Progenitor cell of endocrine pancreas (in vitro differentiated cells): Measurements from ENCODE around the gene DENND11. TPM values are rescaled to one million over a fixed set of nuclear protein-coding genes. Genes with fewer than 3 reads are reported as not detected.

Experiments used
- DNase-seq: peaks from one replicate; pipeline ENCODE4 v3.0.0; 2021; ENCODE audit warnings: low spot score; ENCODE audit not compliant: unreplicated experiment
- H3K27ac Mint-ChIP-seq: 2 replicates; pipeline ENCODE4 v1.8.0; 2021; ENCODE audit warnings: mild to moderate bottlenecking, moderate library complexity, mixed read lengths
- H3K27me3 Mint-ChIP-seq: 2 replicates; pipeline ENCODE4 v1.8.0; 2021; ENCODE audit warnings: mixed read lengths
- H3K36me3 Mint-ChIP-seq: 2 replicates; pipeline ENCODE4 v1.8.0; 2022; ENCODE audit warnings: mixed read lengths; ENCODE audit not compliant: insufficient read depth
- H3K4me1 Mint-ChIP-seq: 2 replicates; pipeline ENCODE4 v1.8.0; 2021; ENCODE audit warnings: low read depth, mixed read lengths
- H3K4me3 Mint-ChIP-seq: 2 replicates; pipeline ENCODE4 v1.8.0; 2021; ENCODE audit warnings: low read depth, mild to moderate bottlenecking, moderate library complexity, mixed read lengths
- H3K9me3 Mint-ChIP-seq: 2 replicates; pipeline ENCODE4 v1.8.0; 2021; ENCODE audit warnings: low read depth, mixed read lengths
- CTCF ChIP-seq: fragments of 200-600 bp; sonication (generic); IDR thresholded peaks from one replicate; pipeline ENCODE4 v1.5.0; 2021; ENCODE audit warnings: antibody characterized with exemption, mild to moderate bottlenecking; ENCODE audit not compliant: unreplicated experiment
- total RNA-seq: library from RNA; stranded (reverse); gene quantifications from 2 replicates; pipeline ENCODE4 v1.2.1, GENCODE V29; 2021

DENND11 gene
- total RNA-seq, 1 donor from 2014 or later, result 52.3 TPM

- no peak overlapping the region for H3K4me3 Mint-ChIP-seq
Measured at GRCh38 chr7:141685285-141686023, 16.5 kb downstream of the DENND11 start.

GRCh38 chr7:141679014-141679413 lies 23.0 kb downstream of the DENND11 start:
- Mint-ChIP-seq H3K4me3 (no peak overlapping the region), H3K4me1 (peaks cover 7% of the 10 kb centered on the region), H3K27me3 (no peaks in the 10 kb centered on the region), H3K9me3 (no peaks in the 10 kb centered on the region), H3K36me3 (peaks cover 12% of the 10 kb centered on the region), H3K27ac (no peak overlapping the region)
- no peak for TF ChIP-seq CTCF
- no peak for DNase-seq

More at GRCh38 chr7:141685285-141686023, 16.5 kb downstream of the DENND11 start:
- H3K27ac Mint-ChIP-seq, result peak overlapping the region; percentile 30
- H3K27me3 Mint-ChIP-seq, result no peaks in the 10 kb centered on the region
- peaks cover 19% of the 10 kb centered on the region for H3K36me3 Mint-ChIP-seq
- no peak for TF ChIP-seq CTCF
- no peaks in the 10 kb centered on the region for H3K9me3 Mint-ChIP-seq
- peaks cover 5% of the 10 kb centered on the region for H3K4me1 Mint-ChIP-seq
- DNase-seq, result no peak

- Mint-ChIP-seq H3K27ac (peak overlapping the region; percentile 42), H3K36me3 (peaks cover 14% of the 10 kb centered on the region), H3K4me3 (no peak overlapping the region), H3K4me1 (peaks cover 7% of the 10 kb centered on the region), H3K27me3 (no peaks in the 10 kb centered on the region), H3K9me3 (no peaks in the 10 kb centered on the region)
- no peak for DNase-seq
- no peak for TF ChIP-seq CTCF
Measured at GRCh38 chr7:141676618-141677017, 25.3 kb downstream of the DENND11 start.

GRCh38 chr7:141675436-141676215 lies 26.3 kb downstream of the DENND11 start:
- peaks cover 20% of the 10 kb centered on the region for H3K36me3 Mint-ChIP-seq
- no peak for DNase-seq
- TF ChIP-seq CTCF, result no peak
- H3K27me3 Mint-ChIP-seq, result no peaks in the 10 kb centered on the region
- no peak overlapping the region for H3K4me3 Mint-ChIP-seq
- H3K9me3 Mint-ChIP-seq, result no peaks in the 10 kb centered on the region
- no peak overlapping the region for H3K27ac Mint-ChIP-seq
- peaks cover 7% of the 10 kb centered on the region for H3K4me1 Mint-ChIP-seq

GRCh38 chr7:141674702-141675101 lies 27.3 kb downstream of the DENND11 start:
- H3K4me3 Mint-ChIP-seq, result no peak overlapping the region
- peak overlapping the region; percentile 93 for H3K27ac Mint-ChIP-seq
- TF ChIP-seq CTCF, result peak; percentile 47
- H3K4me1 Mint-ChIP-seq, result peaks cover 7% of the 10 kb centered on the region
- peaks cover 20% of the 10 kb centered on the region for H3K36me3 Mint-ChIP-seq
- no peaks in the 10 kb centered on the region for H3K9me3 Mint-ChIP-seq
- H3K27me3 Mint-ChIP-seq, result no peaks in the 10 kb centered on the region
- DNase-seq, result no peak
